Astrocyte (in vitro differentiated cells and primary cell): ENCODE results near the gene DRG1.

Experiments used
- EZH2 ChIP-seq: IDR thresholded peaks from 2 replicates; pipeline ENCODE4 v1.6.1; 2012; ENCODE audit warnings: mild to moderate bottlenecking, low read length, inconsistent platforms; ENCODE audit not compliant: insufficient read depth
- TF ChIP-seq, protein P1 (sequence below): IDR thresholded peaks from 2 replicates; pipeline ENCODE4 v1.5.1; 2011; ENCODE audit warnings: low read depth, mild to moderate bottlenecking, inconsistent platforms, low read length, moderate library complexity; ENCODE audit not compliant: insufficient read depth

DNA sequence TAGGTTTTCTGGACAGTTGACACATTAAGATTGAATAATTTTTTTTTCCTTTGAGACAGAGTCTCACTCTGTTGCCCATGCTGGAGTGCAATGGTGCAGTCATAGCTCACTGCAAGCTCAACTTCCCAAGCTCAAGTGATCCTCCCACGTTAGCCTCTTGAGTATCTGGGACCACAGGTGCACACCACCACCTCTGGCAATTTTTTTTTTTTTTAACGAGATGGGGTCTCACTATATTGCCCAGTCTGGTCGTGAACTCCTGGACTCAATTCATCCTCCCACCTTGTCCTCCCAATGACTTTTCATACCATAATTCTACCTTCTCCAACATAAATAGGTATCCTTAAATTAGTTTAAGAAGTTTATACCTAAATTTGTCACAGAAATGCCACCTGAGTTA, 81.7 kb downstream of the DRG1 start:
- TF ChIP-seq, protein P1, sequence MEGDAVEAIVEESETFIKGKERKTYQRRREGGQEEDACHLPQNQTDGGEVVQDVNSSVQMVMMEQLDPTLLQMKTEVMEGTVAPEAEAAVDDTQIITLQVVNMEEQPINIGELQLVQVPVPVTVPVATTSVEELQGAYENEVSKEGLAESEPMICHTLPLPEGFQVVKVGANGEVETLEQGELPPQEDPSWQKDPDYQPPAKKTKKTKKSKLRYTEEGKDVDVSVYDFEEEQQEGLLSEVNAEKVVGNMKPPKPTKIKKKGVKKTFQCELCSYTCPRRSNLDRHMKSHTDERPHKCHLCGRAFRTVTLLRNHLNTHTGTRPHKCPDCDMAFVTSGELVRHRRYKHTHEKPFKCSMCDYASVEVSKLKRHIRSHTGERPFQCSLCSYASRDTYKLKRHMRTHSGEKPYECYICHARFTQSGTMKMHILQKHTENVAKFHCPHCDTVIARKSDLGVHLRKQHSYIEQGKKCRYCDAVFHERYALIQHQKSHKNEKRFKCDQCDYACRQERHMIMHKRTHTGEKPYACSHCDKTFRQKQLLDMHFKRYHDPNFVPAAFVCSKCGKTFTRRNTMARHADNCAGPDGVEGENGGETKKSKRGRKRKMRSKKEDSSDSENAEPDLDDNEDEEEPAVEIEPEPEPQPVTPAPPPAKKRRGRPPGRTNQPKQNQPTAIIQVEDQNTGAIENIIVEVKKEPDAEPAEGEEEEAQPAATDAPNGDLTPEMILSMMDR = no peak
- TF ChIP-seq EZH2 = no peak
